Osteocyte (in vitro differentiated cells): ENCODE results near the gene C1orf141. TPM values are rescaled to one million over a fixed set of nuclear protein-coding genes. Genes with fewer than 3 reads are reported as not detected.

Experiments used
- DNase-seq: peaks from one replicate; pipeline ENCODE4 v3.0.0; 2021; ENCODE audit warnings: mixed read lengths; ENCODE audit not compliant: unreplicated experiment; ENCODE audit errors: extremely low spot score
- H3K27ac Mint-ChIP-seq: one replicate; pipeline ENCODE4 v1.8.0; 2021; ENCODE audit warnings: mild to moderate bottlenecking, mixed read lengths; ENCODE audit not compliant: unreplicated experiment
- H3K27me3 Mint-ChIP-seq: one replicate; pipeline ENCODE4 v1.8.0; 2021; ENCODE audit warnings: mixed read lengths; ENCODE audit not compliant: unreplicated experiment
- H3K36me3 Mint-ChIP-seq: one replicate; pipeline ENCODE4 v1.8.0; 2021; ENCODE audit warnings: mixed read lengths; ENCODE audit not compliant: unreplicated experiment
- H3K4me1 Mint-ChIP-seq: one replicate; pipeline ENCODE4 v1.8.0; 2021; ENCODE audit warnings: mixed read lengths; ENCODE audit not compliant: unreplicated experiment
- H3K4me3 Mint-ChIP-seq: one replicate; pipeline ENCODE4 v1.8.0; 2021; ENCODE audit warnings: mild to moderate bottlenecking, moderate library complexity, mixed read lengths; ENCODE audit not compliant: unreplicated experiment
- H3K9me3 Mint-ChIP-seq: one replicate; pipeline ENCODE4 v1.8.0; 2021; ENCODE audit warnings: mixed read lengths; ENCODE audit not compliant: unreplicated experiment
- total RNA-seq: library from RNA; stranded (reverse); gene quantifications from 2 replicates; pipeline ENCODE4 v1.2.1, GENCODE V29; 2021
- TF ChIP-seq, protein P1 (sequence below): fragments of 200-600 bp; sonication (generic); IDR thresholded peaks from 2 replicates; pipeline ENCODE4 v1.5.0; 2021; ENCODE audit warnings: antibody characterized with exemption, mild to moderate bottlenecking, moderate library complexity

Gene C1orf141
- total RNA-seq, 1 donor from 2014 or later, result not detected

DNA sequence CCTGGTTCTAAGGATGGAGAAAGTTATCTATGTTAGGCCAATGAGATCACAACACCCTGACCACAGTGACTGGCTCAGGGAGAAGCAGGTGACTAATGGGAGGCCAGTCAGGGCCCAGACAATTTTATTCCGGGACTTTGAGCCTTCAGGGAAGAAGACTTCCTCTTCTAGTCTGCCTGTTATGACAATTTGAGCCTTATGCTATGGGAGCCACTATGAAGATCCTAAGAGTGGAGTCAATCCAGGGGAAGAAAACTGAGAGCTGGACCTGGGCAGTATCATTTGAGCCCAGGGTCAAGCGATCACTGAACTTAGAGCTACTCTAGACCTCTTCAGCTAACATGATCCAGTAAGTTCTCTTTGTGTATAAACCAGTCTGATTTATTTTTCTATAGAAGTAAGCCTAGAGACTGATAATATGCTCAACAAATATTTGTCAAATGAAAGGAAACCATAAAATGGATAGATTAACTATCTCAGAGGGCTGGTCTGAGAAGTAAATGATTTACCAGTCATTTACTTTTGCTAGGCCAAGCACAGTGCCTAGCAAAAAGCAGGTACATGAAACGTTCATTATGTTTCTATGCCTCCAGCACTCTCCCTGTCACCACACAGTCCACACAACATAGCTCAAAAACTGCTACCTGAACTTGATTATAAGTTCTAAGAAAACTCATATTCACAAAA is 4.2 kb upstream of the C1orf141 start:
- TF ChIP-seq, protein P1, sequence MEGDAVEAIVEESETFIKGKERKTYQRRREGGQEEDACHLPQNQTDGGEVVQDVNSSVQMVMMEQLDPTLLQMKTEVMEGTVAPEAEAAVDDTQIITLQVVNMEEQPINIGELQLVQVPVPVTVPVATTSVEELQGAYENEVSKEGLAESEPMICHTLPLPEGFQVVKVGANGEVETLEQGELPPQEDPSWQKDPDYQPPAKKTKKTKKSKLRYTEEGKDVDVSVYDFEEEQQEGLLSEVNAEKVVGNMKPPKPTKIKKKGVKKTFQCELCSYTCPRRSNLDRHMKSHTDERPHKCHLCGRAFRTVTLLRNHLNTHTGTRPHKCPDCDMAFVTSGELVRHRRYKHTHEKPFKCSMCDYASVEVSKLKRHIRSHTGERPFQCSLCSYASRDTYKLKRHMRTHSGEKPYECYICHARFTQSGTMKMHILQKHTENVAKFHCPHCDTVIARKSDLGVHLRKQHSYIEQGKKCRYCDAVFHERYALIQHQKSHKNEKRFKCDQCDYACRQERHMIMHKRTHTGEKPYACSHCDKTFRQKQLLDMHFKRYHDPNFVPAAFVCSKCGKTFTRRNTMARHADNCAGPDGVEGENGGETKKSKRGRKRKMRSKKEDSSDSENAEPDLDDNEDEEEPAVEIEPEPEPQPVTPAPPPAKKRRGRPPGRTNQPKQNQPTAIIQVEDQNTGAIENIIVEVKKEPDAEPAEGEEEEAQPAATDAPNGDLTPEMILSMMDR, result no peak
- Mint-ChIP-seq H3K9me3 (no peaks in the 10 kb centered on the region), H3K4me3 (no peak overlapping the region), H3K4me1 (peaks cover 3% of the 10 kb centered on the region), H3K27me3 (peaks cover 14% of the 10 kb centered on the region), H3K36me3 (no peaks in the 10 kb centered on the region), H3K27ac (no peak overlapping the region)
- DNase-seq, result no peak

- H3K27me3 Mint-ChIP-seq, result peaks cover 8% of the 10 kb centered on the region
- H3K4me1 Mint-ChIP-seq, result peaks cover 3% of the 10 kb centered on the region
- H3K36me3 Mint-ChIP-seq, result no peaks in the 10 kb centered on the region
- TF ChIP-seq, protein P1, result no peak
- no peaks in the 10 kb centered on the region for H3K9me3 Mint-ChIP-seq
- H3K4me3 Mint-ChIP-seq, result no peak overlapping the region
- no peak for DNase-seq
- no peak overlapping the region for H3K27ac Mint-ChIP-seq
Observed at GRCh38 chr1:67137307-67137753, 2.6 kb upstream of the C1orf141 start.

GRCh38 chr1:67135354-67135753 is 584 bp upstream of the C1orf141 start:
- H3K4me3 Mint-ChIP-seq, result no peak overlapping the region
- peaks cover 2% of the 10 kb centered on the region for H3K27me3 Mint-ChIP-seq
- TF ChIP-seq, protein P1, result no peak
- H3K9me3 Mint-ChIP-seq, result no peaks in the 10 kb centered on the region
- DNase-seq, result no peak
- no peak overlapping the region for H3K27ac Mint-ChIP-seq
- no peaks in the 10 kb centered on the region for H3K36me3 Mint-ChIP-seq
- H3K4me1 Mint-ChIP-seq, result peaks cover 3% of the 10 kb centered on the region

DNA sequence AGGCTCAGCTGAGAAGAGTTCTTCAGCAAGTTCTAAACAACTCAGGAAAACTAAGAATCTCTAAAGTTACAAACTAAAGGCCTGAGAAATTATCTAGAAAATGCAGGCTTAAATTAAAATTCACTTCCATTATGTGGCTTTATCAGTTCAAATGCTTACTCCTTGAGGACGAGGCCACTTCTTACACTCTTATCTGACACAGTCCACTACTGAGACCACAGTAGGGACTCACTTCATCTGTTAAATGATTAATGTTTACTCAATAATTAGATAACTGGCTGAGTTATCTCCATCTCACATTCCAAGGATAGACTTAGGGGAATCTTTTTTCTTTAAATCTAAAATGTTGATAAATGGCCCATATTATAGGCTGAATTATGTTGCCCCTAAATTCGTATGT is 1.6 kb downstream of the C1orf141 start:
- no peak overlapping the region for H3K4me3 Mint-ChIP-seq
- H3K4me1 Mint-ChIP-seq, result peaks cover 3% of the 10 kb centered on the region

DNA sequence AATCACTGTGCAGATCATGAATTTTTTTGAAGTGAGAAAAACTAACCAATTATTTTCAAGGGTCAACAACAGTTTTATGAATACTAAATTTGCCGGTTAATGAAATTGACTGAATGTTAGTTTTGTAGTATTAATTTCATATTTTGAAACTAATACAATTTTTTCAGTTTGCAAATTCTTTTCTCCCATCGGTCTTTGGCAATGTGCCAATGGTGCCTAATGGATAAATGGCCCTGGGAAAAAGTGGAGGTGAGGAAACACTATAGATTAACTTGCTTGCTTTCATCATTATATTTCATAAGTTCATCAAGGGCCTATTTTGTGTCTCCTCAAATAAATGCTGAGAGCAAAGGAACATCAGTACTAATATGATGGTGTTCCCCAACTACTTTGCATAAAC is 4.1 kb downstream of the C1orf141 start:
- Mint-ChIP-seq H3K27ac (no peak overlapping the region), H3K4me1 (peaks cover 3% of the 10 kb centered on the region), H3K9me3 (no peaks in the 10 kb centered on the region), H3K36me3 (no peaks in the 10 kb centered on the region), H3K4me3 (no peak overlapping the region), H3K27me3 (peaks cover 2% of the 10 kb centered on the region)
- TF ChIP-seq, protein P1, result no peak
- no peak for DNase-seq

More for the DNA sequence above, 1.6 kb downstream of the C1orf141 start:
- Mint-ChIP-seq H3K27me3 (peaks cover 2% of the 10 kb centered on the region), H3K9me3 (no peaks in the 10 kb centered on the region), H3K27ac (no peak overlapping the region), H3K36me3 (no peaks in the 10 kb centered on the region)
- no peak for DNase-seq
- TF ChIP-seq, protein P1, result no peak
